ENCODE measurements around the gene TFF1.

GRCh38 chr21:42320791-42321190 is 45.5 kb downstream of the TFF1 start:
- TF ChIP-seq POLR2A (IDR thresholded peaks at IDR 0.05) (no peak), CTCF (IDR thresholded peaks at IDR 0.05) (no peak)

All from body of pancreas (tissue), 4 donors.